Heart right ventricle (tissue), 16 donors: ENCODE measurements around the gene C1QTNF6. TPM values are rescaled to one million over a fixed set of nuclear protein-coding genes. Genes with fewer than 3 reads are reported as not detected.

Experiments used
- ATAC-seq, 8 donors: fragments of 200-7000 bp; cut with Tn5 transposase; one replicate each; pipeline ENCODE4 v1.9.1; 2020; ENCODE audit warnings: mild to moderate bottlenecking in 8 of 8, moderate library complexity in 8 of 8, moderate number of reproducible peaks in 1 of 8
- DNase-seq, 2 donors: peaks; one replicate each; pipeline ENCODE4 v3.0.0-alpha.2; 2020
- H3K27ac ChIP-seq, 10 donors: fragments of 200-600 bp; sonication (generic) in 2 of 10; one replicate each; pipeline versions ENCODE4 v1.5.0 to v1.8.0; 2020 to 2022; ENCODE audit warnings: mild to moderate bottlenecking in 3 of 10
- H3K27me3 ChIP-seq, 7 donors: fragments of 200-600 bp; one replicate each; pipeline ENCODE4 v1.8.0; 2021 to 2022; ENCODE audit warnings: mild to moderate bottlenecking in 2 of 7
- H3K36me3 ChIP-seq, 9 donors: fragments of 200-600 bp; sonication (generic) in 1 of 9; one replicate each; pipeline versions ENCODE4 v1.5.0 to v1.8.0; 2020 to 2022; ENCODE audit warnings: mild to moderate bottlenecking in 2 of 9
- H3K4me1 ChIP-seq, 9 donors: fragments of 200-600 bp; sonication (generic) in 1 of 9; one replicate each; pipeline versions ENCODE4 v1.5.0 to v1.8.0; 2020 to 2022; ENCODE audit warnings: mild to moderate bottlenecking in 4 of 9
- H3K4me3 ChIP-seq, 10 donors: fragments of 200-600 bp; sonication (generic) in 2 of 10; one replicate each; pipeline versions ENCODE4 v1.5.0 to v1.8.0; 2020 to 2022; ENCODE audit warnings: mild to moderate bottlenecking in 7 of 10, moderate library complexity in 2 of 10
- H3K9me3 ChIP-seq, 11 donors: fragments of 200-600 bp in 10 of 11; sonication (generic) in 2 of 11; one replicate each; pipeline versions ENCODE4 v1.5.0 to v1.8.0; 2013 to 2022; ENCODE audit warnings: mild to moderate bottlenecking in 2 of 11, control low read depth in 1 of 11, moderate library complexity in 1 of 11
- CTCF ChIP-seq, 9 donors: fragments of 200-600 bp; sonication (generic) in 2 of 9; IDR thresholded peaks; one replicate each; pipeline versions ENCODE4 v1.5.0 to v1.8.0; 2021 to 2022; ENCODE audit warnings: antibody characterized with exemption in 9 of 9, mild to moderate bottlenecking in 5 of 9, moderate library complexity in 1 of 9
- WGBS, 2 donors: extraction: QIAGEN DNeasy Blood & Tissue Kit; methylation state at CpG; one replicate each; pipeline ENCODE4 v1.1.7; 2013; ENCODE audit warnings: inconsistent platforms in 1 of 2; 5-methylcytosine and 5-hydroxymethylcytosine counted together
- intact Hi-C, 10 donors: fragments of 100-400 bp; cut with DNase I; formaldehyde crosslinking; loops; one replicate each; pipeline versions ENCODE4 v1.11.1 to v1.14.2; 2022
- polyA plus RNA-seq, 2 donors: library from polyadenylated mRNA; stranded (reverse); fragments of 200-250 nt; gene quantifications; one replicate each; pipeline ENCODE4 v1.2.3, GENCODE V29; 2013
- total RNA-seq, 10 donors: library from RNA; stranded (reverse); fragmentation: NEBNext Ultra II Directional in 3 of 10; extraction: Animal tissue kit (Norgen Biotek cat#: 25700) in 3 of 10; gene quantifications; one replicate each; pipeline versions ENCODE4 v1.2.1 to v1.2.4, GENCODE V29; 2021 to 2023
- donor health status: Arrhythmogenic right ventricular cardiomyopathy.
- donor health status: ischemic (EF 13 %, LVEDD 7.1; RV severe dilation, severe dysfunction).
- donor health status: healthy with polysubstance abuse.
- donor health status: DM: no; HTN: yes; CAD: no.
- donor health status: DM: no; HTN: no; CAD: no.
- donor health status: ischemic (EF 25% LVEDD 6.9; RV normal size, moderate dysfunction).
- donor health status: ischemic (EF 25% LVEDD 5.7; RV mildly dilated, moderate dysfunction).
- donor health status: healthy.
- donor health status: DM: yes; HTN: yes; CAD: no.
- donor health status: Ischemic cardiomyopathy.
- donor health status: ischemic (EF 35%, LVEDD 5.7; RV mildly dilated, moderate dysfunction).
- donor health status: nonischemic (EF 11% LVEDD 7.7; RV severe dilation, severe dysfunction).
- donor health status: DM: yes; HTN: yes; CAD: no.
- donor health status: PGD.
- donor health status: ischemic (EF 29% LVEDD 5.4; RV normal size, mild dysfunction).
- donor health status: nonischemic (EF 23%, LVEDD 6.1; RV moderate dilation, normal function).

Gene C1QTNF6
- total and polyA plus RNA-seq, 12 donors, result 0.51 to 6.4 (median 1.5) TPM

- Histone ChIP-seq H3K9me3 (no peaks in the 10 kb centered on the region), H3K27me3 (no peaks in the 10 kb centered on the region), H3K4me1 (peaks cover 18 to 64% (median 39%) of the 10 kb centered on the region in 9 donors), H3K4me3 (no peak overlapping the region), H3K36me3 (peaks cover 0 to 11% (median 0%) of the 10 kb centered on the region in 9 donors), H3K27ac (peak overlapping the region in 3 of 10 donors; percentile 87 to 92 (median 90))
- no peak for DNase-seq
- intact Hi-C loops, result no loop called here
- ATAC-seq, result no peak
- no peak for TF ChIP-seq CTCF (IDR thresholded peaks at IDR 0.05)
- 82 to 87% methylated on average over 13 of the region's 13 CpGs for WGBS, 2 donors
Measured at GRCh38 chr22:37185646-37186227, 2.3 kb downstream of the C1QTNF6 start.

- Histone ChIP-seq H3K27me3 (no peaks in the 10 kb centered on the region), H3K9me3 (no peaks in the 10 kb centered on the region), H3K27ac (peak overlapping the region in 1 of 10 donors; percentile 92), H3K4me1 (peaks cover 18 to 60% (median 41%) of the 10 kb centered on the region in 9 donors), H3K4me3 (no peak overlapping the region), H3K36me3 (peaks cover 0 to 11% (median 0%) of the 10 kb centered on the region in 9 donors)
- no peak for ATAC-seq
- TF ChIP-seq CTCF (IDR thresholded peaks at IDR 0.05), result no peak
- intact Hi-C loops, result no loop called here
- no peak for DNase-seq
- 92 to 95% methylated on average over 18 of the region's 18 CpGs for WGBS, 2 donors
Measured at GRCh38 chr22:37184816-37185541, 3.1 kb downstream of the C1QTNF6 start.

- H3K4me1 ChIP-seq, result peaks cover 18 to 59% (median 42%) of the 10 kb centered on the region in 9 donors
Measured at GRCh38 chr22:37184380-37184755, 3.7 kb downstream of the C1QTNF6 start.

More at GRCh38 chr22:37184380-37184755, 3.7 kb downstream of the C1QTNF6 start:
- no peaks in the 10 kb centered on the region for H3K27me3 ChIP-seq
- peaks cover 0 to 11% (median 0%) of the 10 kb centered on the region in 9 donors for H3K36me3 ChIP-seq
- H3K27ac ChIP-seq, result no peak overlapping the region
- ATAC-seq (no peak), DNase-seq (no peak)
- TF ChIP-seq CTCF (IDR thresholded peaks at IDR 0.05), result no peak
- no peaks in the 10 kb centered on the region for H3K9me3 ChIP-seq
- intact Hi-C loops, result no loop called here
- WGBS, 2 donors, result 85 to 91% methylated on average over 12 of the region's 12 CpGs
- H3K4me3 ChIP-seq, result no peak overlapping the region
